Measurements from ENCODE around the gene RPS18.
A peak's percentile ranks its signal among the peaks of the same experiment; 100 is the strongest.
"Not testable (repeated sequence)": the region's sequence is repeated elsewhere in the genome, so short reads cannot be mapped to it uniquely, and the experiment has no call there.

Gene RPS18

DNA sequence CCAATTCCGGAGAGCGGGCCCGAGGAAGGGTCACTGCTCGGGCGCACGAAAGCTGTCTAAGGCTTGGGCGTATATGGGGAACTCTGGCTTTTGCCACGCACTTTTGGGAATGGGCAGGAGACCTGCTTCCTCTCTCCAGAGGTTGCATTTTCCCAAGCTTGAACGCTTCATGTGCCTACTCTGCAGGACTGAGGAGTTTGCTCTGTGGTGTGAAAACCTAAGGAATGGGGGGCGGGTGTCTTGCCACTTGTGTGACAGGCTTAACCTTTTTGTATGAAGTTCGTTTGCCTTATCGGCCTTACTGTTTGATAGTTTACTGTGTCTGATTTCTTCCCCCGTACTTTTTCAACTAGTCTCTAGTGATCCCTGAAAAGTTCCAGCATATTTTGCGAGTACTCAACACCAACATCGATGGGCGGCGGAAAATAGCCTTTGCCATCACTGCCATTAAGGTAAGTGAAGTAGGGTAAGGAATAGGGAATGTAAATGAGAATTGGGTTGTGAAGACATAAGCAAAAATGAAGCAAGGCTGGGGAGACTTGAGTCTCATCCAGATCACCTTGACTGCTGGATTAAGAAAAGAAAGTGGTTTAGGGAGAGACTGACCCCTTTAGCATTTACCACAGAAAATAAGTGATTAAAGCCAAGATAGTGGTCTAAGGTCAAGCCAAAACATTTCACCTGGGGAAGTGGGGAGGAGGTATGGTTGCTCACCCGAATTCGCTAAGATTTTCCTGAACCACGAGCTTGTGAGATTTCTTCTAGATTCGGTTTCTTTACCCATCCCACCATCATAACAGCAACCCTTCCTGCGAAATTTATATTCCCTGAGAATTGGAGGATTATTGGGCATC lies 627 bp downstream of the RPS18 start:
- no peak for DNase-seq (ENCODE audit: low spot score)

DNA sequence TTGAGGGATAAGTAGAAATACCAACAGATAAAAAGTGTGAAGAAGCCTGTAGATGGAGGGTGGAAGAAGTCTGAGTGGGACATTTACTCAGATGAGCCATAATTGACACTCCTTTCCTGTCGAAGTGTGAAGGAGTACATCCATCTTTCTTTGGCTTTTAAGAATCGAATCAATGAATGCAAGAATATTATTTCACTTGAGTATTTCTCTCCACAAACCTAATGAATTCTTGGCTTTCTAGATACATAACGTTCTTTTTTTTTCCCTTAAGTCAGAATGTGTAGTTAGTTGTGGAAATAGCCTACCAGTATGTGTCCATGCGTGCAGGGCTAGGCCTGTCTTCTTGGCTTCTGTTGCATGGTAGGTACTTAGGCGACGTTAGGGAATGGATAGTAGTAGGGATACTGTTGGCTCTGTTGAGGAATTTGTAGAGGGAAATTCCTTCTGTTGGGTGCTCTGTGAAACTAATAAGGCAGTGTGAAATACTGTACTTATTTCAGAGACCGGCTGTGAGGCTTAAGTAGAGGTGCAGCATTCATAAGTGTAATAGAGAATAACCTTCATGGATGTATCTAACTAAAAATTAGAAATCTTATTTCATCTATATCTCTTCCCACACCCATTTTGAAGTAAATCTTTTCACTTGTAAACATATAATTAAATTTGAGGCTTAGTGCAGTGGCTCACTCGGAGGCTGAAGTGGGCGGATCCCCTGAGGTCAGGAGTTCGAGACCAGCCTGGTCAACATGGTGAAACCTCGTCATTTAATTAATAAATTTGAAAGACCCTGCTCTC lies 1.5 kb downstream of the RPS18 start:
- DNase-seq (ENCODE audit: low spot score), result no peak

DNA sequence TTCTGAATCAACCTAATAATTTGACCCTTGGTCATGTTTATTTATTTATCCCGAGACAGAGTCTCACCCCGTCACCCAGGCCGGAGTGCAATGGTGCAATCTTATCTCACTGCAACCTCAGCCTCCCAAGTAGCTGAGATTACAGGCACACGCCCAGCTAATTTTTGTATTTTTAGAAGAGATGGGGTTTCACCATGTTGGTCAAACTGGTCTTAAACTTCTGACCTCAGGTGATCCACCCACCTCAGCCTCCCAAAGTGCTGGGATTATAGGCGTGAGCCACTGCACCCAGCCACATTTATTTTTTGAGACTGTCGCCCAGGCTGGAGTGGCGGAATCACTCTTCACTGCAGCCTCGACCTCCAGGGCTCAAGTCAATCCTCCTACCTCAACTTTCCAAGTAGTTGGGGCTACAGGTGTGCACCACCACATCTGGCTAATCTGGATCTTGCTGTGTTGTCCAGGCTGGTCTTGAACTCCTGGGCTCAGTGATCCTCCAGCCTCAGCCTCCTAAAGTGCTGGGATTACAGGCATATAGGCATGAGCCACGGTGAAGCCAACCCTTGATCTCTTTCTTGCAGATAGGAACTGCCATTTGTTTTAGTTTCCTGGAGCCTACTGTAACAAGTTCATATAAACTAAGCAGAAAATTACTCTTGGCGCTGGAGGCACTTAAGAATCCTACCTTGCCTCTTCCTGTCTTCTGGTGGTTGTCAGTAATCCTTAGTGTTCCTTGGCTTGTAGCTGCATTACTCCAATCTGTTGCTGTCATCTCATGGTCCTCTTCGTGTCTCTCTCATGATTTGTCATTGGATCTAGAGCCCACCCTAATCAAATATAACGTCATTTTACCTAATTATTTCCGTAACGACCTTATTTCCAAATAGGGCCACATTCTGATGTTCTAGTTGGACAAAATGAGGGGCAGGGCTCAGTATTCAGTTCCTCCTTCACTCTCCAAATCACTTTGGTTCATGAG lies 2.3 kb downstream of the RPS18 start:
- no peak for DNase-seq (ENCODE audit: low spot score)

DNA sequence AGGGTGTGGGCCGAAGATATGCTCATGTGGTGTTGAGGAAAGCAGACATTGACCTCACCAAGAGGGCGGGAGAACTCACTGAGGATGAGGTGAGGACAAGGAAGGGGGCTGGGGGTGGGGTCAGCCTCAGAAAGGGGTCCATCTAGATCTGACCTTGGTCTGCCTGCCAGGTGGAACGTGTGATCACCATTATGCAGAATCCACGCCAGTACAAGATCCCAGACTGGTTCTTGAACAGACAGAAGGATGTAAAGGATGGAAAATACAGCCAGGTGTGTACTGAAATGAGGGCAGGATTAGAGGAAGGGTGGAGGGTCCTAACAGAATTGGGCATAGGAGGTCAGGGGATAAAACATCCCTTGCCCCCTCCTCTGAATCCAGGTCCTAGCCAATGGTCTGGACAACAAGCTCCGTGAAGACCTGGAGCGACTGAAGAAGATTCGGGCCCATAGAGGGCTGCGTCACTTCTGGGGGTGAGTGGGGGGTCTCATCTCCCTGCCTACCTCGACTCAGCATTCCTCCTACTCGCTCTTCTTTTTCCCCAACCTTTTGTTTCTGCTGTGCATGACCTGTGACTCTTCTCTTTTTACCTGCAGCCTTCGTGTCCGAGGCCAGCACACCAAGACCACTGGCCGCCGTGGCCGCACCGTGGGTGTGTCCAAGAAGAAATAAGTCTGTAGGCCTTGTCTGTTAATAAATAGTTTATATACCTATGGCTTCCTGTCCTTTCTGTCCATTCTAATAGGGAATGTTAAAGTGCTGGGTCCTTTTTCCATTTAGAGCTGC lies 4.1 kb downstream of the RPS18 start:
- not testable (repeated sequence) for DNase-seq (ENCODE audit: low spot score)

DNA sequence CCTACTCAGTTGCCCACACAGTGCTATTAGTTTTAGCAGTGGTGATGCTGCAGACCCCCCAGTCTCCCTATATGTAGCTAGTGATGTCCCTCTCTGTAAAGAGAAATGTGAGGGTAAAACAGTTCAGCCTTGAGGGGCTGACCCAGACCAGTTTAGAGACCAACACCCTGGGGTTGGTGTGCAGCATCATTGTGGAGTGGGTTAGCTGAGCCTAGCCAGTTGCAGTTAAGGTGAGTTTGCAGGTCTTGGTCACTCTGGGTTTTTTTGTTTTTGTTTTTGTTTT lies 4.6 kb downstream of the RPS18 start:
- DNase-seq (ENCODE audit: low spot score), result no peak

DNA sequence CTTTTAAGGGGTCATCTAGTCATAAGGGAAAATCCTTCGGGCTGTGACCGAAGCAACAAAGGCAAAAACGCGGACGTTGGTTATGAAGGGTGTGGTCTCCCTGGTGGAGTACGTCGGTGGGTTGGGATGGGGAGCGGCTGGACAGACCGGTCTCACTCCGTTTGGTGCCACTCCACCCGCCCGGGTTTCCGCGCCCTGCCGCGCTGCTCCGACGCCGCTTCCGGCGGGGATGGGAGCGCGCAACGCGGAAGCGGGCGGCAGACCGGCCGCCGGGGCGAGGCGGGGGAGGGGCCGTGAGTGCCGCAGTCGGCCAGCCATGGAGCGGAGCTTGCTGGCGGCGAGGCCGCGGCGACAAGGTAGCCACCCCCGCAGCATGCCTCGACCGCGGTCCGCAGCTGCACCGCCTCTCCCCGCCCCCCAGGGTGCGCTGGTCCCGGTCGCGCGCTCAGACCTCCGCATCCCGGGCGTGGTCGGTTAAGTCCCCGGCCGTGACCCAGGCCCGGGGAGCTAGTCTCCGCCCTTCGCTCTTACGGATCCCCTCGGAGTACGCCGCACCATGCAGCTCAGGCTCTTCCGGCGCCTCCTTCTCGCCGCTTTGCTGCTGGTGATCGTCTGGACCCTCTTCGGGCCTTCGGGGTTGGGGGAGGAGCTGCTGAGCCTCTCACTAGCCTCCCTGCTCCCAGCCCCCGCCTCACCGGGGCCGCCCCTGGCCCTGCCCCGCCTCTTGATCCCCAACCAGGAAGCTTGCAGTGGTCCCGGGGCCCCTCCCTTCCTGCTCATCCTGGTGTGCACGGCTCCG lies 5.2 kb downstream of the RPS18 start, which contains the start of gene B3GALT4:
Gene B3GALT4, plus strand, starts transcription at position 260 of the 799 bp plus-strand sequence. Its CDS starts 297 bp downstream, at position 557.
- peak; percentile 70 for DNase-seq (ENCODE audit: low spot score)

DNA sequence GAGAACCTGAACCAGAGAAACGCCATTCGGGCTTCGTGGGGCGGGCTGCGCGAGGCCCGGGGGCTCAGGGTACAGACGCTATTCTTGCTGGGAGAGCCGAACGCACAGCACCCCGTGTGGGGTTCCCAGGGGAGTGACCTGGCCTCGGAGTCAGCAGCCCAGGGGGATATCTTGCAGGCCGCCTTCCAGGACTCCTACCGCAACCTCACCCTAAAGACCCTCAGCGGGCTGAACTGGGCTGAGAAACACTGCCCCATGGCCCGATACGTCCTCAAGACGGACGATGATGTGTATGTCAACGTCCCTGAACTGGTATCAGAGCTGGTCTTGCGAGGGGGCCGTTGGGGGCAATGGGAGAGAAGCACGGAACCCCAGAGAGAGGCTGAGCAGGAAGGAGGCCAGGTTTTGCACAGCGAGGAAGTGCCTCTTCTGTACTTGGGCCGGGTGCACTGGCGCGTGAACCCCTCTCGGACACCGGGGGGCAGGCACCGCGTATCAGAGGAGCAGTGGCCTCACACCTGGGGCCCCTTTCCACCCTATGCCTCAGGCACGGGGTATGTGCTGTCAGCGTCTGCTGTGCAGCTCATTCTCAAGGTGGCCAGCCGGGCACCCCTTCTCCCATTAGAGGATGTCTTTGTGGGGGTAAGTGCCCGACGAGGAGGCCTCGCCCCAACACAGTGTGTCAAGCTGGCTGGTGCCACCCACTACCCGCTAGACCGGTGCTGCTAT lies 6.0 kb downstream of the RPS18 start:
- no peak for DNase-seq (ENCODE audit: low spot score)

DNA sequence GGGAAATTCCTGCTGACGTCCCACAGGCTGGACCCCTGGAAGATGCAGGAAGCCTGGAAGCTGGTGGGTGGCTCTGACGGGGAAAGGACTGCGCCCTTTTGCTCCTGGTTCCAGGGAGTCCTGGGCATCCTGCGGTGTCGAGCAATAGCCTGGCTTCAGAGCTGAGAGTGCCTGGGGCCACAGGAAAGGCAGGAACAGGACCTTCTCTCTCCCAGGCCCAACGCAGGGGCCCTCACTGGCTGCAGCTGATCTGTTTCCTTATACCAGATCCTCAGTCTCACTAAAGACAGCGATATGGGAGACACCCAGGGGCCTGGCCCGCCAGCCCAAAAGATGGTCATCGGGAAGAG lies 6.5 kb downstream of the RPS18 start:
- DNase-seq (ENCODE audit: low spot score), result no peak

DNA sequence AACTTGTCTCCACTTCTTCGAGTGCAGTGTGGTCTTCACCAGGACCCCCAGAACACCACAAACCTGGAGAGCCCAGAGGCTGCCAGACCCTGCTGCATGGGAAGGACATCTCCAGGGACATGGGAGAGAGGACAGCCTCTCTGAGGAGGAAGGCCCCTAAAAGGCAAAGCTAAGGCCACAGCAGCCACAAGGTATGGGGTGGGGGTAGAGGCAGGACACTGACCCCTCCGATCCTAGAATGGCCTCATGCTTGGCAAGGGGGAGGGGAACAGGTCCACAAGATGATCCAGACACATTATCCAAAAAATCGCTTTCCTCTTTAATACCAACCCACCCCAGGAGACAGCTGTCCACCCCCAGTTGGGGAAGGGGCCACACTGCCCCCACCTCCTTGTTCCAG lies 6.9 kb downstream of the RPS18 start:
- DNase-seq (ENCODE audit: low spot score), result no peak

DNA sequence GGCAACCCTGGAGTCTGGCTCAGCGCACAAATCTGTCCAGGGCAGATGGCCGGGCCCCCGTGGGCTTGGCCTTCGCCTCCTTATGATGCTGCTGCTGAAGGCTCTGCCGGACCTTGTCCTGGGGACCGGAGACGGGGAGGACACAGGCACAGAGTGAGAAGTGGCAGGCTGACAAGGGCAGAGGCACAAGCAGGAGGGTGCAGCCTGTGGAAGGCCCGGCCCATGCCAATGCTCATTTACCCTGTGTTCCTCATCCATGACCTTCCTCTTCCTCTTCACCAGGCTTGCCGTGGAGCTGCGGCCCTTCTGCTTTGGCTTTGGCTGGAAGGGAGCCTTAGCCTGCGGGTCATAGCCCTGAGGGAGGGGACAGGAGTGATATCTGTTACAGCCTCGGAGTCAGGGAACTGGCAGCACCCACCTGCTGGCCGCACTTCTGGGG lies 7.4 kb downstream of the RPS18 start:
- no peak for DNase-seq (ENCODE audit: low spot score)

DNA sequence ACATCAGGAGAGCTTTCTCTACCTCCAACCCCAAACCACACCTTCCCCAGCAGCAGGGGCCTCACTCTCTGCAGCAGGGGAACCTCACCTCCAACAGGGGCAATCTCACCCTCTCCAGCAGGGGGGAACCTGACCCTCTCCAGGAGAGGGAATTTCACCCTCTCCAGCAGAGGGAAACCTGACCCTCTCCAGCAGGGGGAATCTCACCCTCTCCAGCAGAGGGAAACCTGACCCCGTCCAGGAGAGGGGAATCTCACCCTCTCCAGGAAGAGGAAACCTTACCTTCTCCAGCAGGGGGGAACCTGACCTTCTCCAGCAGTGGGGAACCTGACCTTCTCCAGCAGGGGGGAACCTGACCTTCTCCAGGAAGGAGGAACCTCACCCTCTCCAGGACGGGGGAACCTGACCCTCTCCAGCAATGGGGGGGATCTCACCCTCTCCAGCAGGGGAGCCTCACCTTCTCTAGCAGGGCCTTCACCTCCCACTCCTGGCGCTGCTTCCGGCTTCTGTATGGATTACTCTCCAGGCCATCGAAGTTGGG lies 8.2 kb downstream of the RPS18 start:
- DNase-seq (ENCODE audit: low spot score), result peak; percentile 78

DNA sequence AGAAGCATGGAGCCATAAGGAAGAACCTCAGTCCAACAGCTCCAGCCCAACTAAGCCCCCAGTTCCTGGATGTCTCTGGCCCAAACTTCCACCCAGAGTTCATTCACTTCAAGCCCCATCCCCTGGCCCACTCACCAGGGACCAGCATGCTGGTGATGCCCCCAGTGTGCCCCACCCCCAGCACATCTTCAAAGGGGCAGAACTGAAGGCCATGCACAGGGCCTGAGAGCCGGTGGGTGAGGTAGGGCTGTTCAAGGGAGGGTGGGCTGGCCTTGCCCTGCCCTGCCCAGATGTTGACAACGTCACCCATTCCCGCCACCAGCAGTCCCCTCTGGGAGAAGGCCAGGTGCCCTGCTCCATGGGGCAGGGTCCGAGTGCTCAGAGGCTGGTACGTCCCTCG lies 8.7 kb downstream of the RPS18 start:
- DNase-seq (ENCODE audit: low spot score), result no peak

DNA sequence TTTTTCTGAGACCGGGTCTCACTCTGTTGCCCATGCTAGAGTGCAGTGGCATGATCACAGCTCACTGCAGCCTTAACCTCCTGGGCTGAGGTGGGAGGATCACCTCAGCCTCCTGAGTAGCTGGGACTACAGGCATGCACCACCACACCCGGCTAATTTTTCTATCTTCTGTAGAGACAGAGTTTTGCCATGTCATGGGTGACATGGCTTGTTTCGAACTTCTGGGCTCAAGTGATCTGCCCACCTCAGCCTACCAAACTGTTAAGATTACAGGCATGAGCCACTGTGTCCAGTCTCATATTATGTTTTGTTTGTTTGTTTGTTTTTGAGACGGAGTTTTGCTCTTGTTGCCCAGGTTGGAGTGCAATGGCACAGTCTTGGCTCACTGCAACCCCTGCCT lies 13.3 kb downstream of the RPS18 start:
- not testable (repeated sequence) for DNase-seq (ENCODE audit: low spot score)

DNA sequence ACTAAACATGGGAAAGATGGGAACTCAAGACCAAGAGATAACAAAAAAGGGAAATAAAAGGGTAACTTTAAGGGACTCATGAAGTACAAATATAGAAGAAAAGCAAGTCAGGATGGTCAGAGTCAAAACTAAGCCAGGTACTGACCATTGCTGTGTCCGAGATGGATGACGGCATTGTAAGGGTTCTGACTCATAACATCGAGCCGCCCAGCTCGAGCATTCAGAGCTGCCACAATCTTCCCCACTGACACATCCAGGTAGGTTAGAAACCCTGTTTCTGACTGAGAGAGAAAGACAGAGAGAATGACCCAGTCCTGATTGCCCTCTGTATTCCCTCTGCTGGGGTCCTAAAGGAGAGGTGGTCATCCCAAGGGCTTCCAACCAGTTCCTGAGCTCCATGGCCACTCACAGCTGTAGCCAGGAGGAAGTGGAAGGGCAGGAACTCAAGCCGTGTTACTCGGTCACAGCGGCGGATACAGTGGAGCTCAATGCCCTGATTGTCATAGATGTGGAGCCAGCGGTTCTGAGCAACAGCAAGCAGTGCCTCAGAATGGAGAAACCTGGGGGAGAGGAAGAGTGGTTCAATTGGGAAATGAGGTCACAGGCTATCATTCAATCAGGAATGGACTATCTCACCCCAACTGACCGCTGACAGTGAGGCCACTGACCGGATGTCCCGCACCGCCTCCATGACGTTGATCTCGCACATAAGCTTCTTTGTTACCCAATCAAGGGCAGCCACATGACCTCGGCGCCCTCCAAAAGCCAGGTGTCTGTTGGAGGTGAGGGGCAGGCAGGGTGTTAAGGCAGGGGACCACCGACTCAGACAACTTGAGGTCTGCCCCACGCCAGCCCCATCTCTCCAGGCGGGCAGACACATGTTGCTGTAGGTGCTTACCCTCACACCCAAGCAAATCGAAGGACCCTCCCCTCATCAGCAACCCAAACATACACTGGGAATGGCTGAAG lies 15.4 kb downstream of the RPS18 start:
- no peak for DNase-seq (ENCODE audit: low spot score)

DNA sequence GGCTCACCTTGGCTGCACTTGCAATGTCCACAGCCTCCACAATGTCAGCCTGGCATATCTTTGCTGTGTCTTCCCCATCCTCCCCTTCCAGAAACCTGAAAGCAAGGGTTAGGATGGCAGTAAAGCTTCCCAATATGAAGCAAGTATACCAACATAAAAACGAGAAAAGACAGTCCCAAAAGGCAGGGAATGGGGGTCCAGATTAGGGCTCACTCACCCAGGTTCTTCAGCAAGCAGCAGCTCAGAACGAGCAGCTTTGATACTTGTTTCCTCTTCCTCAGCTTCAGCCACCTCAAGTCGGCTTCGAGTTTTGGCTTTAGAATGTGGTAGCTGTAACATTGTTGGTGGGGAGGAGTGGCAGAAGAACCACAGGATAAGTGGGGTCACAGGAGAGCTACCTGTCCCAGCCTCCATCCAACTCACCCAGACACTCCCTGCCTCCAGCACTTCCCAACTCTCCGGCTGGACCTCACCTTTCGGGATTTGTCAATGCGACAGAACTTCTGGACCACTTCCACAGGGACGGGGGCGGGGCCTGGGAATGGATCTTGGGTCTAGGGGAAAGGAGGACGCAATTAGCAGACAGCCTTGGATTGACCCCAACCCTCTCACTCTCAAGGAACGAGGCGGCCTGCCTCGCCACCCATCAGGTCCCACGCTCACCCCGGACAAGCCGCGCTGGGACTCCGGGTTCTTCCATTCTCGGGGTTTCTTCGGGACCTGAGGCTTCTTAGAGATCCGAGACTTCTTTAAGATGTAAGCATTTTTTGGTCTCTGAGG lies 16.5 kb downstream of the RPS18 start:
- no peak for DNase-seq (ENCODE audit: low spot score)

DNA sequence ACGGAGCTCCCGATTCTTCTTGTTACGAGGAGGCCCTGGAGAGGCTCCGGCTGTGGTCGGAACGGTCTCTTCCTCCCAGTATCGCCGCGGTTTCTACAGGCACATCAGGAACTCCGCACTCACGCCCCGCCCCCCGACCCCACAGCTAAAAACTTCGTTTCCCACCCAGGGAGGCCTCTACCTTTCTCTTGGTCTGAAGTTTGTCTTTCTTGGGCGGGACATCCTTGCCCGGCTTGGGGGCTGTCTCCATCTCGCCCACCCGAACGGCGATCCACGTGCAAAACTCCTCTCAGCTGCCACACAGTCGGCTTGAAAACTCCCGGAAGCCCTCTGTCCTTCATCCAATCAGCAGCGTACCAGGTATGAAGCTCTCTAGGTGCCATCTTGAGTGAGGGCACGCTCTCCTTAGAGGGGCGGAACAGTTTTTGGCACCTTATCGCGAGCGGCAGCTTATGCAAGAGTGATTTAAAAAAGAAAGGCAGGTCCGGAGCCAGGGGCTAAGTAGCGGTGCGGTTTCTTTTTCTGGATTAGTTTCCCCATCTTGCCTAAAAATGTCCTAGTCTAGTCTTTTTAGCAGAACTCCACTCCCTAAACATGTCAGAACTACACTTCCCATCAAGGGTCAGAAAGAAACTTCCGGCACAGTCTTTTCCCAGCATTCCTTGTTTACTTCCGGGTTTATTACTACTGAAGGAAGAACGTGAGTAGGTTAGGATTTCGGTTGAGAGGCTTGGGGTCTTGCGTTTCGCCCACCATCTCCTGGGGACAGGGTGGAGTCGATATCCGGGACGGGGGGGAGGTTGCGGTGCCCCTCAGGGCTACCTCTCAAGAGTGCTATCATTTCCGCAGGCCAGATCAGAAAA lies 17.3 kb downstream of the RPS18 start, which contains the start of the genes PFDN6 and WDR46:
Gene PFDN6, plus strand, starts transcription at position 681 of the 863 bp plus-strand sequence. CDS start 256 bp downstream, outside the sequence.
Gene WDR46, minus strand, starts transcription at position 319 of the 863 bp plus-strand sequence. Its CDS starts 69 bp downstream, at position 250.
- DNase-seq (ENCODE audit: low spot score), result peak; percentile 98
